HFFc6 (cell line): Measurements from ENCODE around the gene DCLK2. TPM values are rescaled to one million over a fixed set of nuclear protein-coding genes. Genes with fewer than 3 reads are reported as not detected.
"Not testable (repeated sequence)": the region's sequence is repeated elsewhere in the genome, so short reads cannot be mapped to it uniquely, and the experiment has no call there.

Experiments used
- DNase-seq: peaks from one replicate; pipeline ENCODE4 v3.0.0-alpha.2; 2018
- H3K27ac Mint-ChIP-seq: 2 replicates; pipeline ENCODE4 v1.8.0; 2020; ENCODE audit warnings: mild to moderate bottlenecking, mixed read lengths
- H3K27me3 Mint-ChIP-seq: 2 replicates; pipeline ENCODE4 v1.8.0; 2021; ENCODE audit warnings: mild to moderate bottlenecking, moderate library complexity, mixed read lengths; ENCODE audit not compliant: insufficient read depth
- H3K36me3 Mint-ChIP-seq: 2 replicates; pipeline ENCODE4 v1.8.0; 2021; ENCODE audit warnings: low read depth, mixed read lengths
- H3K4me1 Mint-ChIP-seq: 2 replicates; pipeline ENCODE4 v1.8.0; 2020; ENCODE audit warnings: low read depth, mixed read lengths
- H3K4me3 Mint-ChIP-seq: 2 replicates; pipeline ENCODE4 v1.8.0; 2020; ENCODE audit warnings: mild to moderate bottlenecking, moderate library complexity, mixed read lengths
- H3K9me3 Mint-ChIP-seq: 2 replicates; pipeline ENCODE4 v1.8.0; 2020; ENCODE audit warnings: mild to moderate bottlenecking, mixed read lengths
- CTCF ChIP-seq: fragments of 200-600 bp; sonication (generic); IDR thresholded peaks from 2 replicates; pipeline ENCODE4 v1.5.0; 2021; ENCODE audit warnings: antibody characterized with exemption, mild to moderate bottlenecking
- total RNA-seq, 6 experiments: library from RNA; stranded (reverse); fragmentation: NEBNext Ultra II Directional; extraction: Animal tissue kit (Norgen Biotek cat#: 25700); gene quantifications; 2 replicates in 1 of 6; 3 replicates in 5 of 6; pipeline ENCODE4 v1.2.3, GENCODE V29; 2021

Gene DCLK2
- total RNA-seq, 6 experiments from 2014 or later, result 36.7 to 53.7 (median 38.4) TPM

GRCh38 chr4:150176547-150176946 is 98.3 kb downstream of the DCLK2 start:
- Mint-ChIP-seq H3K27me3 (peaks cover 25% of the 10 kb centered on the region), H3K36me3 (peaks cover 59% of the 10 kb centered on the region), H3K4me1 (peaks cover 82% of the 10 kb centered on the region), H3K4me3 (peak overlapping the region; percentile 9; the same call in 1 of the 2 replicates), H3K27ac (peak overlapping the region; percentile 63), H3K9me3 (peaks cover 15% of the 10 kb centered on the region)
- TF ChIP-seq CTCF, result no peak
- DNase-seq, result peak; percentile 47

- Mint-ChIP-seq H3K4me3 (peak overlapping the region; percentile 15; the same call in 1 of the 2 replicates), H3K9me3 (0 out of 2 replicates have a peak, but pooled peaks cover 2% of the 10 kb centered on the region), H3K27ac (peak overlapping the region; percentile 58; the same call in 1 of the 2 replicates), H3K4me1 (peaks cover 81% of the 10 kb centered on the region), H3K27me3 (peaks cover 15% of the 10 kb centered on the region), H3K36me3 (peaks cover 58% of the 10 kb centered on the region)
- TF ChIP-seq CTCF, result no peak
- DNase-seq, result no peak
Observed at GRCh38 chr4:150178161-150178560, 99.9 kb downstream of the DCLK2 start.

GRCh38 chr4:150181536-150181935 is 103.3 kb downstream of the DCLK2 start:
- TF ChIP-seq CTCF, result no peak
- Mint-ChIP-seq H3K9me3 (peaks cover 9% of the 10 kb centered on the region; the same call in 1 of the 2 replicates), H3K4me1 (peaks cover 71% of the 10 kb centered on the region), H3K36me3 (peaks cover 56% of the 10 kb centered on the region), H3K27me3 (peaks cover 2% of the 10 kb centered on the region), H3K4me3 (no peak overlapping the region), H3K27ac (peak overlapping the region; percentile 45)
- no peak for DNase-seq

- Mint-ChIP-seq H3K4me3 (no peak overlapping the region), H3K27ac (peak overlapping the region; percentile 32; the same call in 1 of the 2 replicates), H3K27me3 (peaks cover 5% of the 10 kb centered on the region), H3K9me3 (peaks cover 9% of the 10 kb centered on the region; the same call in 1 of the 2 replicates), H3K36me3 (peaks cover 65% of the 10 kb centered on the region), H3K4me1 (peaks cover 69% of the 10 kb centered on the region)
- DNase-seq, result no peak
- no peak for TF ChIP-seq CTCF
Observed at GRCh38 chr4:150182794-150183193, 104.5 kb downstream of the DCLK2 start.

GRCh38 chr4:150185033-150185432 is 106.8 kb downstream of the DCLK2 start:
- DNase-seq, H3K9me3 Mint-ChIP-seq, H3K27me3 Mint-ChIP-seq: not testable (repeated sequence)
- H3K4me1 Mint-ChIP-seq, result peaks cover 62% of the 10 kb centered on the region
- H3K4me3 Mint-ChIP-seq, result peak overlapping the region; percentile 5; the same call in 1 of the 2 replicates
- H3K36me3 Mint-ChIP-seq, result peaks cover 71% of the 10 kb centered on the region
- H3K27ac Mint-ChIP-seq, result peak overlapping the region; percentile 20

- H3K36me3 Mint-ChIP-seq, result peaks cover 66% of the 10 kb centered on the region
- H3K27me3 Mint-ChIP-seq, result peaks cover 10% of the 10 kb centered on the region
- H3K9me3 Mint-ChIP-seq, result no peaks in the 10 kb centered on the region
- H3K4me1 Mint-ChIP-seq, result peaks cover 52% of the 10 kb centered on the region
- no peak for TF ChIP-seq CTCF
- no peak for DNase-seq
- peak overlapping the region; percentile 16 for H3K27ac Mint-ChIP-seq
- H3K4me3 Mint-ChIP-seq, result no peak overlapping the region; the same call in 1 of the 2 replicates
Observed at GRCh38 chr4:150192986-150193385, 114.7 kb downstream of the DCLK2 start.

GRCh38 chr4:150197256-150197655 is 119.0 kb downstream of the DCLK2 start:
- peaks cover 66% of the 10 kb centered on the region for H3K36me3 Mint-ChIP-seq
- not testable (repeated sequence) for H3K27me3 Mint-ChIP-seq

More at GRCh38 chr4:150197256-150197655, 119.0 kb downstream of the DCLK2 start:
- H3K4me1 Mint-ChIP-seq, result peaks cover 26% of the 10 kb centered on the region
- H3K27ac Mint-ChIP-seq, result peak overlapping the region; percentile 25
- DNase-seq, H3K9me3 Mint-ChIP-seq: not testable (repeated sequence)
- H3K4me3 Mint-ChIP-seq, result peak overlapping the region; percentile 30; the same call in 1 of the 2 replicates
